Measurements from ENCODE around the gene SMG7.

The SMG7 gene

GRCh38 chr1:183546427-183546826 lies 74.1 kb downstream of the SMG7 start:
- Histone ChIP-seq H3K9ac (ENCODE audit: low read depth, low read length) (no peak overlapping the region), H3K27ac (ENCODE audit: low read depth, low read length) (peak overlapping the region; percentile 88), H3K36me3 (ENCODE audit: control insufficient read depth, insufficient read depth, low read length) (peaks cover 98% of the 10 kb centered on the region), H3K4me1 (ENCODE audit: control insufficient read depth, insufficient read depth, low read length) (peaks cover 41% of the 10 kb centered on the region), H3K27me3 (ENCODE audit: control insufficient read depth, insufficient read depth, low read length) (no peaks in the 10 kb centered on the region), H3K9me3 (ENCODE audit: control insufficient read depth, insufficient read depth, low read length) (no peaks in the 10 kb centered on the region), H3K4me3 (ENCODE audit: low read depth, low read length) (no peak overlapping the region)

- Histone ChIP-seq H3K4me1 (ENCODE audit: control insufficient read depth, insufficient read depth, low read length) (peaks cover 44% of the 10 kb centered on the region), H3K36me3 (ENCODE audit: control insufficient read depth, insufficient read depth, low read length) (peaks cover 98% of the 10 kb centered on the region), H3K9me3 (ENCODE audit: control insufficient read depth, insufficient read depth, low read length) (no peaks in the 10 kb centered on the region), H3K27me3 (ENCODE audit: control insufficient read depth, insufficient read depth, low read length) (no peaks in the 10 kb centered on the region), H3K27ac (ENCODE audit: low read depth, low read length) (no peak overlapping the region), H3K9ac (ENCODE audit: low read depth, low read length) (no peak overlapping the region), H3K4me3 (ENCODE audit: low read depth, low read length) (no peak overlapping the region)
These were observed 75.8 kb downstream of the SMG7 start for GRCh38 chr1:183548116-183548515.

- Histone ChIP-seq H3K9ac (ENCODE audit: low read depth, low read length) (no peak overlapping the region), H3K27ac (ENCODE audit: low read depth, low read length) (no peak overlapping the region), H3K36me3 (ENCODE audit: control insufficient read depth, insufficient read depth, low read length) (peaks cover 98% of the 10 kb centered on the region), H3K4me3 (ENCODE audit: low read depth, low read length) (no peak overlapping the region), H3K27me3 (ENCODE audit: control insufficient read depth, insufficient read depth, low read length) (no peaks in the 10 kb centered on the region), H3K4me1 (ENCODE audit: control insufficient read depth, insufficient read depth, low read length) (peaks cover 25% of the 10 kb centered on the region), H3K9me3 (ENCODE audit: control insufficient read depth, insufficient read depth, low read length) (no peaks in the 10 kb centered on the region)
These were observed 78.6 kb downstream of the SMG7 start for GRCh38 chr1:183550915-183551314.

GRCh38 chr1:183551924-183552323 lies 79.6 kb downstream of the SMG7 start:
- no peak overlapping the region for H3K9ac ChIP-seq (ENCODE audit: low read depth, low read length)
- peaks cover 90% of the 10 kb centered on the region for H3K36me3 ChIP-seq (ENCODE audit: control insufficient read depth, insufficient read depth, low read length)
- H3K4me1 ChIP-seq (ENCODE audit: control insufficient read depth, insufficient read depth, low read length), result peaks cover 16% of the 10 kb centered on the region
- no peak overlapping the region for H3K27ac ChIP-seq (ENCODE audit: low read depth, low read length)
- no peak overlapping the region for H3K4me3 ChIP-seq (ENCODE audit: low read depth, low read length)
- no peaks in the 10 kb centered on the region for H3K27me3 ChIP-seq (ENCODE audit: control insufficient read depth, insufficient read depth, low read length)
- H3K9me3 ChIP-seq (ENCODE audit: control insufficient read depth, insufficient read depth, low read length), result no peaks in the 10 kb centered on the region

- Histone ChIP-seq H3K36me3 (ENCODE audit: control insufficient read depth, insufficient read depth, low read length) (peaks cover 89% of the 10 kb centered on the region), H3K9ac (ENCODE audit: low read depth, low read length) (no peak overlapping the region), H3K27me3 (ENCODE audit: control insufficient read depth, insufficient read depth, low read length) (no peaks in the 10 kb centered on the region), H3K4me1 (ENCODE audit: control insufficient read depth, insufficient read depth, low read length) (peaks cover 11% of the 10 kb centered on the region), H3K4me3 (ENCODE audit: low read depth, low read length) (no peak overlapping the region), H3K27ac (ENCODE audit: low read depth, low read length) (no peak overlapping the region), H3K9me3 (ENCODE audit: control insufficient read depth, insufficient read depth, low read length) (no peaks in the 10 kb centered on the region)
These were observed 80.1 kb downstream of the SMG7 start for GRCh38 chr1:183552441-183552840.

- H3K27ac ChIP-seq (ENCODE audit: low read depth, low read length), result no peak overlapping the region
- H3K9me3 ChIP-seq (ENCODE audit: control insufficient read depth, insufficient read depth, low read length), result no peaks in the 10 kb centered on the region
- H3K4me1 ChIP-seq (ENCODE audit: control insufficient read depth, insufficient read depth, low read length), result peaks cover 7% of the 10 kb centered on the region; the same call in 1 of the 2 replicates
- H3K9ac ChIP-seq (ENCODE audit: low read depth, low read length), result no peak overlapping the region
- H3K27me3 ChIP-seq (ENCODE audit: control insufficient read depth, insufficient read depth, low read length), result no peaks in the 10 kb centered on the region
- H3K4me3 ChIP-seq (ENCODE audit: low read depth, low read length), result no peak overlapping the region
- H3K36me3 ChIP-seq (ENCODE audit: control insufficient read depth, insufficient read depth, low read length), result peaks cover 86% of the 10 kb centered on the region
These were observed 80.6 kb downstream of the SMG7 start for GRCh38 chr1:183552891-183553290.

- Histone ChIP-seq H3K27ac (ENCODE audit: low read depth, low read length) (no peak overlapping the region), H3K27me3 (ENCODE audit: control insufficient read depth, insufficient read depth, low read length) (no peaks in the 10 kb centered on the region), H3K4me1 (ENCODE audit: control insufficient read depth, insufficient read depth, low read length) (peaks cover 7% of the 10 kb centered on the region; the same call in 1 of the 2 replicates), H3K36me3 (ENCODE audit: control insufficient read depth, insufficient read depth, low read length) (peaks cover 81% of the 10 kb centered on the region), H3K4me3 (ENCODE audit: low read depth, low read length) (no peak overlapping the region), H3K9ac (ENCODE audit: low read depth, low read length) (no peak overlapping the region), H3K9me3 (ENCODE audit: control insufficient read depth, insufficient read depth, low read length) (no peaks in the 10 kb centered on the region)
These were observed 81.0 kb downstream of the SMG7 start for GRCh38 chr1:183553331-183553730.

- no peak overlapping the region for H3K4me3 ChIP-seq (ENCODE audit: low read depth, low read length)
- H3K36me3 ChIP-seq (ENCODE audit: control insufficient read depth, insufficient read depth, low read length), result peaks cover 77% of the 10 kb centered on the region
- no peaks in the 10 kb centered on the region for H3K9me3 ChIP-seq (ENCODE audit: control insufficient read depth, insufficient read depth, low read length)
- no peak overlapping the region for H3K9ac ChIP-seq (ENCODE audit: low read depth, low read length)
- peaks cover 7% of the 10 kb centered on the region; the same call in 1 of the 2 replicates for H3K4me1 ChIP-seq (ENCODE audit: control insufficient read depth, insufficient read depth, low read length)
- H3K27ac ChIP-seq (ENCODE audit: low read depth, low read length), result no peak overlapping the region
- H3K27me3 ChIP-seq (ENCODE audit: control insufficient read depth, insufficient read depth, low read length), result no peaks in the 10 kb centered on the region
These were observed 81.5 kb downstream of the SMG7 start for GRCh38 chr1:183553764-183554163.

GRCh38 chr1:183554577-183554976 lies 82.3 kb downstream of the SMG7 start:
- H3K4me3 ChIP-seq (ENCODE audit: low read depth, low read length), result no peak overlapping the region
- peaks cover 69% of the 10 kb centered on the region for H3K36me3 ChIP-seq (ENCODE audit: control insufficient read depth, insufficient read depth, low read length)
- H3K9ac ChIP-seq (ENCODE audit: low read depth, low read length), result no peak overlapping the region
- H3K9me3 ChIP-seq (ENCODE audit: control insufficient read depth, insufficient read depth, low read length), result no peaks in the 10 kb centered on the region
- H3K27me3 ChIP-seq (ENCODE audit: control insufficient read depth, insufficient read depth, low read length), result no peaks in the 10 kb centered on the region
- peaks cover 7% of the 10 kb centered on the region; the same call in 1 of the 2 replicates for H3K4me1 ChIP-seq (ENCODE audit: control insufficient read depth, insufficient read depth, low read length)
- no peak overlapping the region for H3K27ac ChIP-seq (ENCODE audit: low read depth, low read length)

- H3K9ac ChIP-seq (ENCODE audit: low read depth, low read length), result no peak overlapping the region
- H3K4me1 ChIP-seq (ENCODE audit: control insufficient read depth, insufficient read depth, low read length), result no peaks in the 10 kb centered on the region
- no peaks in the 10 kb centered on the region for H3K27me3 ChIP-seq (ENCODE audit: control insufficient read depth, insufficient read depth, low read length)
- peaks cover 24% of the 10 kb centered on the region for H3K36me3 ChIP-seq (ENCODE audit: control insufficient read depth, insufficient read depth, low read length)
- H3K27ac ChIP-seq (ENCODE audit: low read depth, low read length), result no peak overlapping the region
- no peaks in the 10 kb centered on the region for H3K9me3 ChIP-seq (ENCODE audit: control insufficient read depth, insufficient read depth, low read length)
- no peak overlapping the region for H3K4me3 ChIP-seq (ENCODE audit: low read depth, low read length)
These were observed 86.8 kb downstream of the SMG7 start for GRCh38 chr1:183559061-183559460.

GRCh38 chr1:183562701-183563100 lies 90.4 kb downstream of the SMG7 start:
- no peak overlapping the region for H3K9ac ChIP-seq (ENCODE audit: low read depth, low read length)
- H3K36me3 ChIP-seq (ENCODE audit: control insufficient read depth, insufficient read depth, low read length), result no peaks in the 10 kb centered on the region
- no peaks in the 10 kb centered on the region for H3K4me1 ChIP-seq (ENCODE audit: control insufficient read depth, insufficient read depth, low read length)
- no peaks in the 10 kb centered on the region for H3K9me3 ChIP-seq (ENCODE audit: control insufficient read depth, insufficient read depth, low read length)
- H3K27me3 ChIP-seq (ENCODE audit: control insufficient read depth, insufficient read depth, low read length), result no peaks in the 10 kb centered on the region
- H3K27ac ChIP-seq (ENCODE audit: low read depth, low read length), result no peak overlapping the region
- H3K4me3 ChIP-seq (ENCODE audit: low read depth, low read length), result no peak overlapping the region

- H3K9me3 ChIP-seq (ENCODE audit: control insufficient read depth, insufficient read depth, low read length), result no peaks in the 10 kb centered on the region
- no peak overlapping the region for H3K27ac ChIP-seq (ENCODE audit: low read depth, low read length)
- H3K4me1 ChIP-seq (ENCODE audit: control insufficient read depth, insufficient read depth, low read length), result no peaks in the 10 kb centered on the region; the same call in 1 of the 2 replicates
- H3K36me3 ChIP-seq (ENCODE audit: control insufficient read depth, insufficient read depth, low read length), result no peaks in the 10 kb centered on the region
- H3K27me3 ChIP-seq (ENCODE audit: control insufficient read depth, insufficient read depth, low read length), result no peaks in the 10 kb centered on the region
- H3K4me3 ChIP-seq (ENCODE audit: low read depth, low read length), result no peak overlapping the region
- no peak overlapping the region for H3K9ac ChIP-seq (ENCODE audit: low read depth, low read length)
These were observed 93.0 kb downstream of the SMG7 start for GRCh38 chr1:183565261-183565660.
